HG03439 (cell line): ENCODE results near the gene ZNF319.

ENCODE experiments used
- ATAC-seq: cut with Tn5 transposase; IDR thresholded peaks from one replicate; pipeline ENCODE4 v1.9.1; 2021; ENCODE audit warnings: mild to moderate bottlenecking, moderate library complexity; ENCODE audit not compliant: unreplicated experiment

Gene ZNF319

GRCh38 chr16:57957673-57958392 lies 42.6 kb downstream of the ZNF319 start:
- ATAC-seq, result no peak

- no peak for ATAC-seq
Observed at GRCh38 chr16:57956924-57957672, 43.4 kb downstream of the ZNF319 start.

- ATAC-seq, result no peak
Observed at GRCh38 chr16:57956270-57956808, 44.1 kb downstream of the ZNF319 start.

- no peak for ATAC-seq
Observed at GRCh38 chr16:57955572-57956188, 44.8 kb downstream of the ZNF319 start.

GRCh38 chr16:57953857-57954256 lies 46.6 kb downstream of the ZNF319 start:
- no peak for ATAC-seq

GRCh38 chr16:57952909-57953308 lies 47.6 kb downstream of the ZNF319 start:
- no peak for ATAC-seq

- no peak for ATAC-seq
Observed at GRCh38 chr16:57951204-57951960, 49.1 kb downstream of the ZNF319 start.

GRCh38 chr16:57950382-57950781 lies 50.1 kb downstream of the ZNF319 start:
- ATAC-seq, result no peak

GRCh38 chr16:57949595-57950238 lies 50.8 kb downstream of the ZNF319 start:
- no peak for ATAC-seq

- ATAC-seq, result no peak
Observed at GRCh38 chr16:57949013-57949412, 51.5 kb downstream of the ZNF319 start.

- ATAC-seq, result no peak
Observed at GRCh38 chr16:57948027-57948426, 52.4 kb downstream of the ZNF319 start.

GRCh38 chr16:57947261-57947660 lies 53.2 kb downstream of the ZNF319 start:
- ATAC-seq, result no peak

- no peak for ATAC-seq
Observed at GRCh38 chr16:57946181-57946801, 54.2 kb downstream of the ZNF319 start.

GRCh38 chr16:57945740-57946138 lies 54.7 kb downstream of the ZNF319 start:
- no peak for ATAC-seq

GRCh38 chr16:57944970-57945739 lies 55.3 kb downstream of the ZNF319 start:
- ATAC-seq, result no peak
